Cardiac fibroblast (primary cell): ENCODE measurements around the gene DUSP8.

Experiments used
- DNase-seq, 2 donors: peaks; one replicate each; pipeline versions ENCODE4 v3.0.0 to v3.0.0-alpha.2; 2010; ENCODE audit warnings: low read depth in 2 of 2
- H3K4me3 ChIP-seq, 2 donors: replicated peaks in 1 of 2; 1 replicate in 1 of 2; 2 replicates in 1 of 2; pipeline ENCODE4 v1.5.1; 2011; ENCODE audit warnings: low read depth in 2 of 2, low read length in 2 of 2, mild to moderate bottlenecking in 2 of 2, moderate library complexity in 1 of 2
- CTCF ChIP-seq: IDR thresholded peaks from one replicate; pipeline ENCODE4 v1.5.1; 2011; ENCODE audit warnings: low read depth, mild to moderate bottlenecking, low read length, inconsistent platforms

Gene DUSP8

DNA sequence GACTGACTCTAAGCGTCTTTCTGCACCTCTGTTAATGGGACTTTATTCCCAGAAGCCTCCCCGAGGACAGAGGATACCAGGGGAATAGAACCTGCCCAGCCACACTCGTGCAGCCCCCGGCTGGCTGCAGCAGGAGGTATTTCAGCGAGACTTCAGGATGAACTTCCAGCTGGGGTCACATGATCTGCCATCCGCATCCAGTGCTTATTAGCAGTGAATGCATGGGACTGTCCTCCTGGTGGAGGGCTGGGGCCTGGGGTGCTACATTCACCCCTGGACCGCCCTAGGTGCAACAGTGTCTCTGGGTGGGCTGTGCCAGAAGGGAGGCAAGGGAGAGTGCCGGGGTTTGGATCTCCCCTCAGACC lies 1.6 kb downstream of the DUSP8 start:
- TF ChIP-seq CTCF = no peak
- no peak for DNase-seq
- no peak overlapping the region for H3K4me3 ChIP-seq

DNA sequence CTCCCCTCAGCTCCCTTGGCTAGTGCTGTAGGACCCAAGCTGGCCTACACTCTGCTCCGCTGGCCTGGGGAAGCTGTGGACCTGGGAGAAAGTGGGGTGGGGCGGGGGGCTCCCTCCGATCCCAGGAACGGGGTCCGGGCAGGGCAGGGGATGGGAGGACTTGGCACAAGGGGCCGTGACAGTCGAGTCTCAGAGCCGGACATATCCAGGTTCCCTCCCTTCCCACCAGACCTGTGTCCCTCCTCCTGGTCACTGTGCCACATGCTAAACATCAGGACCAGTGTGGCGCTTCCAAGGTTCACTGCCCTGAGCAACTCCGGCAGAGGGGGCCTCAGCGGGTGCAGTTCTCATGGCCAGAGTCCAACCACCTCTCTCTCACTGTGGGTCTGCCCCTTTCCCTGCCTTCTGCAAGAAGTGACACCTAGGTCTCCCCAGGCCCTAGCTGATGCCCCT lies 2.0 kb downstream of the DUSP8 start:
- no peak for DNase-seq
- no peak overlapping the region for H3K4me3 ChIP-seq
- no peak for TF ChIP-seq CTCF

DNA sequence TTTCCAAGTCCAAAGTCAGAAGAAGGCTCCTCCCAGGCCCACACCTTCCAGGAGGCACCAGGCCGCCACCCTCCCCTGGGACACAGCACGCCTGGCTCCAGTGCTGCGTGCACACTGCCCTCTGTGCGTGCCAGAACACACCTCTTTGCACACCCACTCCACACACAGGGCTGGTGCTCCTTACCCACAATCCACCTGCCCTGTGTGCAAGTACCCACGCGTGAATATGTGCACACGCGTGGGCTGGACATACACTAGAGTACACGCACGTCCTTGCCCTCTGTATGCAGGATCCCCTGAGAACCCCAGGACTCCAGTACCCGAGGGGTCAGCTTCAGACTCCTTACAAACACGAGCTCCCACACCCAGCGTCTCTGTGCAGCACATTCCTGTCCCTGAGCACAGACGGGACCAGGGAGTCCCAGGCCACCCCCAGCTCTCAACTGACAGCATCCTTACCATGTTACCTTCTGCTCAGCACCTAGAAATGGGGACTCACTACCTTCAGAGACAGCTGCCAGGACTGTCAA lies 2.8 kb downstream of the DUSP8 start:
- no peak overlapping the region for H3K4me3 ChIP-seq
- no peak for DNase-seq
- TF ChIP-seq CTCF = no peak

DNA sequence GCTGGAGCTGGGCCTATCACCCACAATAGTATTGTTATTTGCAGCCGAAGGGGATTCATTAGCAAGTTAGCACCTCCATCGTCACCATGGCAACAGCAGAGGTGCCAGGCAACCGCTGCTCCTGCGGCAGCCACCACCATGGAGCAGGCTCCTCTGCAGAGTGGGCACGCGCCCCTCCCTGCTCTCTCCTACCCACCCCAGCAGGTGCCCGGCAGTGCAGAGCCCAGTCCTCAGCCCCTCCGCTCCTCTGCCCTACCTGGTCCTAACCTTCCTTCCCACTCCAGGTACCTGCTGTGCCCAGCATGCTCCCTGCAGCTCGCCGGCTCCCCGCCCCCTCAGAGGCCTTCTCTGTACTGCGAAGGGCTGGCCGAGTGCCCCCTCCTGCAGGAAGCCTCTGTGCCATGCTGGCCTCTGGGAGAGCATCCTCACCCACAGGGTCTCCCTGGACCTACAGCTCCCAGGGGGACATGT lies 3.6 kb downstream of the DUSP8 start:
- TF ChIP-seq CTCF = no peak
- H3K4me3 ChIP-seq = no peak overlapping the region
- DNase-seq = no peak

DNA sequence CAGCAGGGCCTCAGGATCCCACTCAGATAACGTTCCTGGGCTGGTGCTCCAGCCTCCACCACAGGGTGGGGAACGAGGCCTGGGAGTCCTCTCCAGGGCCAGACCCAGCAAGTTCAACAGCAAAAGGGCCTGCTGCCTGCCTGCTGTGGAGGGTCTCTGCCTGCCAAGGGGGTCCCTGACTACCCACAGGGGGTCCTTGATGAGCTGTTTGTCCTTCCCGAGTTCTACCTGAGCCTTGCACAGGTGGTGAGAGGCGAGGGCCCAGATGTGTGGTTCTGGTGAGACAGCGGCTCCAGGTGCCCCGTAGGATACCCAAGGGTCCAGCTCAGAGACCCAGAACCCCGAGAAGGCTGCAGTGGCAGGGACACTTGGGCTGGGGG lies 4.4 kb downstream of the DUSP8 start:
- DNase-seq = no peak
- H3K4me3 ChIP-seq = no peak overlapping the region
- TF ChIP-seq CTCF = no peak

GRCh38 chr11:1567052-1567720 lies 4.9 kb downstream of the DUSP8 start:
- no peak overlapping the region for H3K4me3 ChIP-seq
- no peak for TF ChIP-seq CTCF

More at GRCh38 chr11:1567052-1567720, 4.9 kb downstream of the DUSP8 start:
- DNase-seq = no peak
